Body of pancreas (tissue), 4 donors: ENCODE measurements around the gene CHST5.

Experiments
- CTCF ChIP-seq, 7 experiments: fragments of 450-650 bp in 4 of 7; fragments of 200-600 bp in 3 of 7; sonication (generic) in 3 of 7; IDR thresholded peaks; one replicate each; pipeline ENCODE4 v1.5.1; 2016 to 2019; ENCODE audit warnings: antibody characterized with exemption in 7 of 7
- POLR2A ChIP-seq, 3 donors: fragments of 450-650 bp; IDR thresholded peaks; one replicate each; pipeline ENCODE4 v1.6.1; 2016; ENCODE audit warnings: antibody characterized with exemption in 3 of 3, mild to moderate bottlenecking in 2 of 3

GRCh38 chr16:75482434-75483205, 53.3 kb downstream of the CHST5 start:
- TF ChIP-seq CTCF (IDR thresholded peaks at IDR 0.05) (no peak), POLR2A (IDR thresholded peaks at IDR 0.05) (no peak)
